Body of pancreas (tissue), 4 donors: ENCODE data around the gene HERPUD1. TPM values are rescaled to one million over a fixed set of nuclear protein-coding genes. Genes with fewer than 3 reads are reported as not detected.
A peak's percentile ranks its signal among the peaks of the same experiment; 100 is the strongest.

ENCODE experiments used
- ATAC-seq: fragments of 150-250 bp; one replicate; pipeline ENCODE4 v1.9.1; 2016
- DNase-seq, 4 donors: peaks; one replicate each; pipeline ENCODE4 v3.0.0-alpha.2; 2019
- H3K27ac ChIP-seq, 4 donors: fragments of 200-600 bp; sonication (generic); 1 replicate in 3 of 4; 2 replicates in 1 of 4; pipeline versions ENCODE4 v1.5.1 to v1.6.1; 2016 to 2019; ENCODE audit warnings: mild to moderate bottlenecking in 1 of 4, mixed read lengths in 1 of 4, moderate library complexity in 1 of 4
- H3K27me3 ChIP-seq, 2 donors: fragments of 200-600 bp; sonication (generic); one replicate each; pipeline ENCODE4 v1.6.0; 2016; ENCODE audit warnings: mild to moderate bottlenecking in 1 of 2
- H3K36me3 ChIP-seq, 2 donors: fragments of 200-600 bp; sonication (generic); replicated peaks in 1 of 2; 2 replicates each; pipeline ENCODE4 v1.5.1; 2016; ENCODE audit warnings: low read depth in 2 of 2; ENCODE audit not compliant: insufficient read depth in 1 of 2
- H3K4me1 ChIP-seq: fragments of 200-600 bp; sonication (generic); one replicate; pipeline ENCODE4 v1.6.0; 2016
- H3K4me3 ChIP-seq, 2 donors: fragments of 200-600 bp; sonication (generic); 1 replicate in 1 of 2; 2 replicates in 1 of 2; pipeline ENCODE4 v1.5.1; 2016 to 2019
- H3K9me3 ChIP-seq, 3 donors: fragments of 200-600 bp; sonication (generic); 1 replicate in 2 of 3; 2 replicates in 1 of 3; pipeline ENCODE4 v1.5.1; 2016
- POLR2A ChIP-seq, 3 donors: fragments of 450-650 bp; IDR thresholded peaks; one replicate each; pipeline ENCODE4 v1.6.1; 2016; ENCODE audit warnings: antibody characterized with exemption in 3 of 3, mild to moderate bottlenecking in 2 of 3
- WGBS, 2 donors: methylation state at CpG; one replicate each; pipeline ENCODE4 v1.1.5; 2017; 5-methylcytosine and 5-hydroxymethylcytosine counted together
- intact Hi-C: fragments of 100-400 bp; cut with DNase I; formaldehyde crosslinking; loops from one replicate; pipeline ENCODE4 v1.15.1; 2023
- total RNA-seq, 2 donors: library from RNA; depleted of rRNA; stranded (reverse); fragments of >200 nt; gene quantifications; one replicate each; pipeline ENCODE4 v1.1.0, GENCODE V29; 2016
- TF ChIP-seq, protein P1 (sequence below), 7 experiments: fragments of 450-650 bp in 4 of 7; fragments of 200-600 bp in 3 of 7; sonication (generic) in 3 of 7; IDR thresholded peaks; one replicate each; pipeline ENCODE4 v1.5.1; 2016 to 2019; ENCODE audit warnings: antibody characterized with exemption in 7 of 7

Gene HERPUD1
- total RNA-seq, 2 donors from 2014 or later, result 211 to 293 TPM

DNA sequence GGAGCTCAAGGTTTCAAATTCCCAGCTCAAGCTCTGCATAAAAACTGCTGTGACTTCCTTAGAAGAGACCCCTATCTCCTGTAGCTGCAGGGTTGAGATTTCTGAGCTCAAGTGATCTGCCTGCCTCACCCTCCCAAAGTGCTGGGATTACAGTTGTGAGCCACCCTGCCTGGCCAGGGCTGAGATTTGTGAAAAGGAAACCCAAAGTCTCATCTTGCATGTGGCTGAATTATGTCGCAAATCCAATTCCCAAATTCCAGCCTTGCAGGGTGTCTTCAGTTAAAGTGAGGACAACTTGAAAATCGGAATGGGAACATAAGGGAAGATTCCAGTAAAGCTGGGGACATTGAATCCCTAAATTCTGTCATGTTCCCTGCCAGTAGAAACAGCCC, 15.7 kb downstream of the HERPUD1 start:
- 40 to 45% methylated on average over 2 of the region's 2 CpGs for WGBS, 2 donors
- Histone ChIP-seq H3K9me3 (no peaks in the 10 kb centered on the region), H3K4me1 (peaks cover 52% of the 10 kb centered on the region), H3K36me3 (peaks cover 6 to 24% of the 10 kb centered on the region in 2 donors), H3K27me3 (no peaks in the 10 kb centered on the region), H3K4me3 (no peak overlapping the region), H3K27ac (peak overlapping the region in 2 of 4 donors; percentile 66 to 82)
- intact Hi-C loops, result no loop called here
- no peak for DNase-seq
- TF ChIP-seq, protein P1, sequence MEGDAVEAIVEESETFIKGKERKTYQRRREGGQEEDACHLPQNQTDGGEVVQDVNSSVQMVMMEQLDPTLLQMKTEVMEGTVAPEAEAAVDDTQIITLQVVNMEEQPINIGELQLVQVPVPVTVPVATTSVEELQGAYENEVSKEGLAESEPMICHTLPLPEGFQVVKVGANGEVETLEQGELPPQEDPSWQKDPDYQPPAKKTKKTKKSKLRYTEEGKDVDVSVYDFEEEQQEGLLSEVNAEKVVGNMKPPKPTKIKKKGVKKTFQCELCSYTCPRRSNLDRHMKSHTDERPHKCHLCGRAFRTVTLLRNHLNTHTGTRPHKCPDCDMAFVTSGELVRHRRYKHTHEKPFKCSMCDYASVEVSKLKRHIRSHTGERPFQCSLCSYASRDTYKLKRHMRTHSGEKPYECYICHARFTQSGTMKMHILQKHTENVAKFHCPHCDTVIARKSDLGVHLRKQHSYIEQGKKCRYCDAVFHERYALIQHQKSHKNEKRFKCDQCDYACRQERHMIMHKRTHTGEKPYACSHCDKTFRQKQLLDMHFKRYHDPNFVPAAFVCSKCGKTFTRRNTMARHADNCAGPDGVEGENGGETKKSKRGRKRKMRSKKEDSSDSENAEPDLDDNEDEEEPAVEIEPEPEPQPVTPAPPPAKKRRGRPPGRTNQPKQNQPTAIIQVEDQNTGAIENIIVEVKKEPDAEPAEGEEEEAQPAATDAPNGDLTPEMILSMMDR (IDR thresholded peaks at IDR 0.05), result no peak
- TF ChIP-seq POLR2A (IDR thresholded peaks at IDR 0.05), result no peak
- no peak for ATAC-seq

DNA sequence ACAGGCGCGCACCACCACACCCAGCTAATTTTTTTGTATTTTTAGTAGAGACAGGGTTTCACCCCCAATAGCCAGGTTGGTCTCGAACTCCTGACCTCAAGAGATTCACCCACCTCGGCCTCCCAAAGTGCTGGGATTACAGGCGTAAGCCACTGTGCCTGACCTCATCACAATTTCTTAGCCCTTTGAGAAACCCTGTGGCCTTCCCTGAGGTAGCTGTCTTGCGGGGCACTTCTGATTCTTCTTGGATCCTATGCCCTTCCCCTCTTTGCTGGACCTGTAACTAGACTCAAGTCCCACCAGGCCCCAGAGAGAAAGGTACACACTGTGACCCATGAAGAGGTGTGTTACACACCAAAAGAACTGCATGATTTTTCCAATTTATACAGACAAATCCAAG, 16.3 kb downstream of the HERPUD1 start:
- intact Hi-C loops, result no loop called here
- H3K9me3 ChIP-seq, result no peaks in the 10 kb centered on the region
- H3K4me1 ChIP-seq, result peaks cover 46% of the 10 kb centered on the region
- DNase-seq (no peak), ATAC-seq (no peak)
- WGBS, 2 donors, result 49 to 54% methylated on average over 6 of the region's 6 CpGs
- H3K27me3 ChIP-seq, result no peaks in the 10 kb centered on the region
- no peak overlapping the region for H3K4me3 ChIP-seq
- H3K36me3 ChIP-seq, result peaks cover 0 to 18% of the 10 kb centered on the region in 2 donors
- TF ChIP-seq, protein P1 (IDR thresholded peaks at IDR 0.05), result no peak
- no peak for TF ChIP-seq POLR2A (IDR thresholded peaks at IDR 0.05)
- peak overlapping the region in 3 of 4 donors; percentile 20 to 82 (median 66) for H3K27ac ChIP-seq

DNA sequence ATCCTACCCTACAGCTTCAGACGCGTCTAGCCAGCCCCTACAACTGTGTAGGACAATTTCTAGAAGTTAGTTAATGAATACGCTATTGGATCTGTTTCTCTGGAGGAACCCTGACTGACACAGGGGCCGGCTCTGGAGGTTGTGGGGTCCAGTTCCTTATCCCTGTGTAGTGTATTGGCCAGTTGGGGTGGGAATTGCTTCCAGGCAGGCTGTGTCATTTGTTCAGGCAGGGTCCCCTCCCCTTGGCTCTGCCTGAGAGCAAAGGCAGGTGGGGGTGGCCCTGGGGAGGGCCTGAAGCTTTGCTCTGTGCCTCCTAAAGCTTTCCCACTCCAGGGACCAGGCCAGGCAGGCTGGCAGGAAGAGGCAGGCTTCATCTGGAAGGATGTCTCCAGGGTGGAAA, 18.1 kb downstream of the HERPUD1 start:
- WGBS, 2 donors, result 23 to 37% methylated on average over 4 of the region's 4 CpGs
- DNase-seq (peak in 1 of 4 donors; percentile 38), ATAC-seq (no peak)
- peaks cover 0 to 3% of the 10 kb centered on the region in 2 donors for H3K36me3 ChIP-seq
- intact Hi-C loops, result no loop called here
- TF ChIP-seq POLR2A (IDR thresholded peaks at IDR 0.05), result no peak
- TF ChIP-seq, protein P1 (IDR thresholded peaks at IDR 0.05), result no peak
- no peaks in the 10 kb centered on the region for H3K9me3 ChIP-seq
- peaks cover 27% of the 10 kb centered on the region for H3K4me1 ChIP-seq
- H3K27ac ChIP-seq, result peak overlapping the region; percentile 34 to 82 (median 38)
- no peak overlapping the region for H3K4me3 ChIP-seq
- H3K27me3 ChIP-seq, result no peaks in the 10 kb centered on the region

DNA sequence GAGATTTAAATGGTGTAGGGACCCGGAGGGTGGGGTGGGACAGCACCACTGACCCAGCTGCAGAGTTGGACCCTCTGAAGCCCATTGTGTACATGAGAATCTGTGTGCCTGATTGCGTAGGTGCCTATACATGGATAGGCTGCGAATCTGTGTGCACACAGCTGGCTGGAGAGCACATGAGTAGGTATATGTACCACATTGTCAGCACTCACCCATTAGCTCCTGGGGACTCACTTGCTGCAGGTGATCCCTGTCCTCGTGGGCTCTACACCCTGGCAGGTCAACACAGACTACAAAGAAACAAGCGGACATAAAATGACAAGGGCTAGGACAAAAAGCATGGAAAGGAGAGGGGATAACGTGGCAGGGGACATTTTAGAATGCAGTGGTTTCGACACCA, 18.5 kb downstream of the HERPUD1 start:
- H3K27ac ChIP-seq, result peak overlapping the region; percentile 34 to 82 (median 38)
- ATAC-seq, result no peak
- no peak for DNase-seq
- no peak overlapping the region for H3K4me3 ChIP-seq
- H3K27me3 ChIP-seq, result no peaks in the 10 kb centered on the region
- H3K4me1 ChIP-seq, result peaks cover 23% of the 10 kb centered on the region
- intact Hi-C loops, result no loop called here
- no peaks in the 10 kb centered on the region for H3K9me3 ChIP-seq
- H3K36me3 ChIP-seq, result no peaks in the 10 kb centered on the region
- WGBS, 2 donors, result 38 to 53% methylated on average over 6 to 7 of the region's 7 CpGs
- no peak for TF ChIP-seq POLR2A (IDR thresholded peaks at IDR 0.05)
- TF ChIP-seq, protein P1 (IDR thresholded peaks at IDR 0.05), result no peak
